Raji (cell line): ENCODE measurements around the gene CCNI.
A peak's percentile ranks its signal among the peaks of the same experiment; 100 is the strongest.

Experiments used
- POLR2A ChIP-seq: IDR thresholded peaks from 2 replicates; pipeline ENCODE4 v1.6.1; 2011; ENCODE audit warnings: low read depth, low read length, control low read depth; ENCODE audit not compliant: insufficient read depth

Gene CCNI

GRCh38 chr4:77075869-77076799, at the start of gene CCNI:
TSS of gene CCNI (minus strand) at chr4:77075989. CDS start at chr4:77066362, 9,627 bp downstream.
- TF ChIP-seq POLR2A, result peak; percentile 82

- no peak for TF ChIP-seq POLR2A
These were observed 48.8 kb upstream of the CCNI start for GRCh38 chr4:77124576-77124975.

GRCh38 chr4:77123411-77123810, 47.6 kb upstream of the CCNI start:
- TF ChIP-seq POLR2A, result no peak

- TF ChIP-seq POLR2A, result no peak
These were observed 46.9 kb upstream of the CCNI start for GRCh38 chr4:77122656-77123055.

GRCh38 chr4:77121736-77122240, 46.0 kb upstream of the CCNI start:
- no peak for TF ChIP-seq POLR2A

GRCh38 chr4:77120886-77121508, 45.2 kb upstream of the CCNI start:
- TF ChIP-seq POLR2A, result no peak

- no peak for TF ChIP-seq POLR2A
These were observed 41.9 kb upstream of the CCNI start for GRCh38 chr4:77117721-77118120.

GRCh38 chr4:77113069-77113468, 37.3 kb upstream of the CCNI start:
- TF ChIP-seq POLR2A, result no peak

- no peak for TF ChIP-seq POLR2A
These were observed 34.9 kb upstream of the CCNI start for GRCh38 chr4:77110730-77111129.

- TF ChIP-seq POLR2A, result no peak
These were observed 29.2 kb upstream of the CCNI start for GRCh38 chr4:77104791-77105540.

GRCh38 chr4:77104388-77104787, 28.6 kb upstream of the CCNI start:
- no peak for TF ChIP-seq POLR2A

- TF ChIP-seq POLR2A, result no peak
These were observed 24.4 kb upstream of the CCNI start for GRCh38 chr4:77100234-77100633.

GRCh38 chr4:77097611-77098010, 21.8 kb upstream of the CCNI start:
- no peak for TF ChIP-seq POLR2A

- TF ChIP-seq POLR2A, result no peak
These were observed 19.5 kb upstream of the CCNI start for GRCh38 chr4:77095101-77095821.

GRCh38 chr4:77094496-77094895, 18.7 kb upstream of the CCNI start:
- TF ChIP-seq POLR2A, result no peak
